Loucy (cell line): Measurements from ENCODE around the gene EXTL1.

Source experiments
- CTCF ChIP-seq: fragments of 200-600 bp; sonication (generic); conservative IDR thresholded peaks from 2 replicates; pipeline ENCODE4 v1.5.1; 2014; ENCODE audit warnings: mild to moderate bottlenecking, antibody characterized with exemption, low read length
- EZH2phosphoT487 ChIP-seq: fragments of 200-600 bp; IDR thresholded peaks from 2 replicates; pipeline ENCODE4 v1.6.1; 2018; ENCODE audit warnings: antibody characterized with exemption, mild to moderate bottlenecking, moderate library complexity, borderline replicate concordance

DNA sequence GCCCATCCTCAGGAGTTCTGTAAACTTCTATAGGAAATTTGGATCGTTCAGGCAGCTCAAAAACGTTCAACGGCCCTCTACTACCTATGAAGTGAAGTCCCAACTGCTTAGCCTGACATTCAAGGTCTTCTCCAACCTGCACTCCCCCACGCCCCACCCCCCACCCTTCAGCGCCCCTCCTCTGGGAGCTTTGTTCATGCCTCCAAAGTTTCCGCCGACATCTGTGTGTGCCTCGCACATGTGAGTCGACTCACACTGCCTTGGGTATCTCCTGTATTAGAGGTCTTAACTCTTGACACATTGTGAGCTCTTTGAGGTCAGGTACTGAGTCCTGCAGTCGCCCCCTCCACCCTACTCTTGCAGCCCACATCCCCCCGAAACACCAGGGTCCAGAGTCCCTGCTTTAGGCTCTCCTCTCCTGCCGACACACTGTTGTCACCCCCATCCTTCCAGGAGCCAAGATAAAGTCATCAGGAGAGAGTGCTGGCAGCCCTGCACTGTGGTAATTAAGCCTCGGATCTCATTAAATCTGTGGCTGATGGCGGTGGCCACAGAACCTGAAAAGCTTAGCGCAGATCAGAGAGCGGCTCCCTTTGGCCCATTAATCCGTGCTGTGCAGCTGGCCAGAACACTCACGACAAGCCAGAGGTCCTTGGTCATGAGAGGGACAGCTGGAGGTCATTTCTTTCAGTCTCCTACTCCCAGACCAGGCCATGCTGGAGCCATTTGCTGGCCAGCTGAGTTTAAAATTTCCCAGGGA lies 22.4 kb upstream of the EXTL1 start:
- TF ChIP-seq CTCF (no peak), EZH2phosphoT487 (no peak)
